ENCODE measurements around the gene LAMC2.

Gene LAMC2

GRCh38 chr1:183185941-183186490 is at the start of gene LAMC2:
Gene LAMC2, plus strand, starts transcription at chr1:183186264. Its CDS starts 89 bp downstream, at chr1:183186353.
- TF ChIP-seq, protein P1, sequence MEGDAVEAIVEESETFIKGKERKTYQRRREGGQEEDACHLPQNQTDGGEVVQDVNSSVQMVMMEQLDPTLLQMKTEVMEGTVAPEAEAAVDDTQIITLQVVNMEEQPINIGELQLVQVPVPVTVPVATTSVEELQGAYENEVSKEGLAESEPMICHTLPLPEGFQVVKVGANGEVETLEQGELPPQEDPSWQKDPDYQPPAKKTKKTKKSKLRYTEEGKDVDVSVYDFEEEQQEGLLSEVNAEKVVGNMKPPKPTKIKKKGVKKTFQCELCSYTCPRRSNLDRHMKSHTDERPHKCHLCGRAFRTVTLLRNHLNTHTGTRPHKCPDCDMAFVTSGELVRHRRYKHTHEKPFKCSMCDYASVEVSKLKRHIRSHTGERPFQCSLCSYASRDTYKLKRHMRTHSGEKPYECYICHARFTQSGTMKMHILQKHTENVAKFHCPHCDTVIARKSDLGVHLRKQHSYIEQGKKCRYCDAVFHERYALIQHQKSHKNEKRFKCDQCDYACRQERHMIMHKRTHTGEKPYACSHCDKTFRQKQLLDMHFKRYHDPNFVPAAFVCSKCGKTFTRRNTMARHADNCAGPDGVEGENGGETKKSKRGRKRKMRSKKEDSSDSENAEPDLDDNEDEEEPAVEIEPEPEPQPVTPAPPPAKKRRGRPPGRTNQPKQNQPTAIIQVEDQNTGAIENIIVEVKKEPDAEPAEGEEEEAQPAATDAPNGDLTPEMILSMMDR (IDR thresholded peaks at IDR 0.05; ENCODE audit: control insufficient read depth, extremely low read depth, insufficient read depth): no peak
- H3K4me3 ChIP-seq (ENCODE audit: low read depth, low read length): no peak within 1 kb of the TSS
- no peak for DNase-seq (ENCODE audit: low read depth)

DNA sequence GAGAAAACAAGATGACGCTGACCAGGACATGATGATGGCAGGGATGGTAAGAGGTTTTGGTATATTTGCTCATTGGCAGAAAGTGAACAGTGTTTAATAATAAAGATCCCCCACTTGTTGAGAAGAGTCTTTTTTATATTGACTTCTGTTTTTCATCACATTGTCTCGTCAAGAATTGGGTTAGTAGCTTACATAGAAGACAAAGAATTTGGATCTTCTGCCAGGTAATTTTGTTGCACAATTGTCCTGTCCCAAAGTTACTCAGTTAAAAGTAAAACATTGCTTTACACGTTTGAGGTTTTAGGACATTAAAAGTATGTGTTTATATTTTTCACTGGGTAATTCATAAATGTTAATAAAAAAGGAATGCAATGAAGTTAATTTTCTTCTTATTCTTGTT is 48.3 kb upstream of the LAMC2 start:
- TF ChIP-seq, protein P1 (IDR thresholded peaks at IDR 0.05; ENCODE audit: control insufficient read depth, extremely low read depth, insufficient read depth): no peak
- no peak for DNase-seq (ENCODE audit: low read depth)
- H3K4me3 ChIP-seq (ENCODE audit: low read depth, low read length): no peak overlapping the region

GRCh38 chr1:183138301-183138700 is 47.8 kb upstream of the LAMC2 start:
- TF ChIP-seq, protein P1 (IDR thresholded peaks at IDR 0.05; ENCODE audit: control insufficient read depth, extremely low read depth, insufficient read depth): no peak
- no peak overlapping the region for H3K4me3 ChIP-seq (ENCODE audit: low read depth, low read length)
- DNase-seq (ENCODE audit: low read depth): no peak

GRCh38 chr1:183139281-183139942 is 46.7 kb upstream of the LAMC2 start:
- peak; percentile 18 for DNase-seq (ENCODE audit: low read depth)
- TF ChIP-seq, protein P1 (IDR thresholded peaks at IDR 0.05; ENCODE audit: control insufficient read depth, extremely low read depth, insufficient read depth): no peak
- H3K4me3 ChIP-seq (ENCODE audit: low read depth, low read length): no peak overlapping the region

GRCh38 chr1:183140633-183141032 is 45.4 kb upstream of the LAMC2 start:
- TF ChIP-seq, protein P1 (IDR thresholded peaks at IDR 0.05; ENCODE audit: control insufficient read depth, extremely low read depth, insufficient read depth): no peak
- no peak overlapping the region for H3K4me3 ChIP-seq (ENCODE audit: low read depth, low read length)
- DNase-seq (ENCODE audit: low read depth): no peak

DNA sequence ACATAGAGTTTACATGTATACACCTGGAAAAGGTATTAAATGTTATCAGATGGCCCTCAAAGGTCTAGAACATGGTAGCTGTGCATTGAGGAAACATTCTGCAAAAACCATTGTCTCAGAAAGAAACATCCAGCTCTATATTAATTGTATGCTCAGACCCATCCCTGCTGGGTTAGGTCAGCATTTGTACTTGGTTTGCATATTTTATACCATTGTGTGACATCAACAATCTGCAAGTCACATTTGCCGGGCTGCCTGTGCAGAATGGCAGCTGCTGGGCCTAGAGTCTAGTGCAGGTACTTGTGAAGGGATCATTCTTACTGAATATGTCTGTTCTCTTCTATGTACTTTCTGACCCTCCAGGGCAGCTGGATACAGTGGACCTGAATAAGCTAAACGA is 43.9 kb upstream of the LAMC2 start:
- no peak for DNase-seq (ENCODE audit: low read depth)
- TF ChIP-seq, protein P1 (IDR thresholded peaks at IDR 0.05; ENCODE audit: control insufficient read depth, extremely low read depth, insufficient read depth): no peak
- no peak overlapping the region for H3K4me3 ChIP-seq (ENCODE audit: low read depth, low read length)
